Measurements from ENCODE around the gene BCL2L13.
A peak's percentile ranks its signal among the peaks of the same experiment; 100 is the strongest.
"Not testable (repeated sequence)": the region's sequence is repeated elsewhere in the genome, so short reads cannot be mapped to it uniquely, and the experiment has no call there.

The BCL2L13 gene

GRCh38 chr22:17761138-17761488, 122.6 kb downstream of the BCL2L13 start:
- no peak for DNase-seq (ENCODE audit: low read depth in 3 of 3)

- not testable (repeated sequence) for DNase-seq (ENCODE audit: low read depth in 3 of 3)
These were observed 124.9 kb downstream of the BCL2L13 start for GRCh38 chr22:17763442-17763841.

GRCh38 chr22:17764036-17764435, 125.5 kb downstream of the BCL2L13 start:
- no peak for DNase-seq (ENCODE audit: low read depth in 3 of 3)

- not testable (repeated sequence) for DNase-seq (ENCODE audit: low read depth in 3 of 3)
These were observed 126.3 kb downstream of the BCL2L13 start for GRCh38 chr22:17764852-17765251.

GRCh38 chr22:17767233-17768065, 128.9 kb downstream of the BCL2L13 start:
- peak in 1 of 3 donors; percentile 64 for DNase-seq (ENCODE audit: low read depth in 3 of 3)

GRCh38 chr22:17769013-17769715, 130.6 kb downstream of the BCL2L13 start:
- no peak for DNase-seq (ENCODE audit: low read depth in 3 of 3)

- DNase-seq (ENCODE audit: low read depth in 3 of 3): no peak
These were observed 131.1 kb downstream of the BCL2L13 start for GRCh38 chr22:17769716-17770082.

GRCh38 chr22:17770180-17771077, 131.9 kb downstream of the BCL2L13 start:
- DNase-seq (ENCODE audit: low read depth in 3 of 3): no peak

- no peak for DNase-seq (ENCODE audit: low read depth in 3 of 3)
These were observed 133.8 kb downstream of the BCL2L13 start for GRCh38 chr22:17772249-17772957.

GRCh38 chr22:17772958-17773605, 134.5 kb downstream of the BCL2L13 start:
- DNase-seq (ENCODE audit: low read depth in 3 of 3): no peak

- peak in 2 of 3 donors; percentile 33 to 51 for DNase-seq (ENCODE audit: low read depth in 3 of 3)
These were observed 135.1 kb downstream of the BCL2L13 start for GRCh38 chr22:17773606-17774205.

- no peak for DNase-seq (ENCODE audit: low read depth in 3 of 3)
These were observed 135.8 kb downstream of the BCL2L13 start, which contains the start of gene BID for GRCh38 chr22:17774206-17774925. TSS of gene BID (minus strand) at chr22:17774469. CDS start at chr22:17750116, 24,353 bp downstream.

- no peak for DNase-seq (ENCODE audit: low read depth in 3 of 3)
These were observed 136.5 kb downstream of the BCL2L13 start for GRCh38 chr22:17774926-17775685.

GRCh38 chr22:17775781-17776465, 137.4 kb downstream of the BCL2L13 start:
- no peak for DNase-seq (ENCODE audit: low read depth in 3 of 3)

- peak in 2 of 3 donors; percentile 49 to 57 for DNase-seq (ENCODE audit: low read depth in 3 of 3)
These were observed 138.6 kb downstream of the BCL2L13 start for GRCh38 chr22:17777005-17777716.

- DNase-seq (ENCODE audit: low read depth in 3 of 3): no peak
These were observed 139.1 kb downstream of the BCL2L13 start for GRCh38 chr22:17777717-17778044.

- no peak for DNase-seq (ENCODE audit: low read depth in 3 of 3)
These were observed 139.9 kb downstream of the BCL2L13 start for GRCh38 chr22:17778412-17778976.
